K562 (cell line): ENCODE results near the gene EYA3. TPM values are rescaled to one million over a fixed set of nuclear protein-coding genes. Genes with fewer than 3 reads are reported as not detected.

ENCODE experiments used
- CBFA2T2 ChIP-seq: fragments of 450-650 bp; conservative IDR thresholded peaks from 2 replicates; pipeline ENCODE4 v1.6.1; 2017; ENCODE audit warnings: mild to moderate bottlenecking
- E2F3 ChIP-seq: fragments of 250-450 bp; sonication (Bioruptor Pico); IDR thresholded peaks from 2 replicates; pipeline ENCODE4 v1.4.0; 2020; ENCODE audit warnings: mild to moderate bottlenecking
- RBBP5 ChIP-seq: fragments of 200-600 bp; sonication (generic); IDR thresholded peaks from 2 replicates; pipeline ENCODE4 v1.6.1; 2012; ENCODE audit warnings: borderline replicate concordance, mild to moderate bottlenecking, low read length, control low read depth, inconsistent platforms; ENCODE audit not compliant: insufficient read depth, poor library complexity, severe bottlenecking
- TAF7 ChIP-seq: fragments of 450-650 bp; IDR thresholded peaks from 2 replicates; pipeline ENCODE4 v1.6.1; 2016; ENCODE audit warnings: missing genetic modification characterization, missing compliant biosample characterization
- ZBTB34 ChIP-seq: fragments of 250-450 bp; sonication (Bioruptor Pico); IDR thresholded peaks from 2 replicates; pipeline ENCODE4 v1.8.0; 2021; ENCODE audit warnings: mild to moderate bottlenecking, moderate library complexity
- ZFP30 ChIP-seq: fragments of 250-450 bp; sonication (Bioruptor Pico); IDR thresholded peaks from 2 replicates; pipeline ENCODE4 v1.8.0; 2022; ENCODE audit warnings: moderate library complexity, mild to moderate bottlenecking, inconsistent platforms, borderline replicate concordance
- ZNF253 ChIP-seq: fragments of 250-450 bp; sonication (Bioruptor Pico); conservative IDR thresholded peaks from 2 replicates; pipeline ENCODE4 v1.6.1; 2021; ENCODE audit warnings: mild to moderate bottlenecking
- ZNF316 ChIP-seq: fragments of 450-650 bp; IDR thresholded peaks from 2 replicates; pipeline ENCODE4 v1.6.1; 2016
- polyA plus RNA-seq, 8 experiments: library from polyadenylated mRNA; depleted of rRNA in 4 of 8; stranded (reverse) in 5 of 8; unstranded in 3 of 8; fragments of >200 nt; fragmentation: Nextera tagmentation in 2 of 8; fragmentation: Illumina TruSeq in 1 of 8; extraction: Ambion mirVana in 2 of 8; extraction: Trizol in 1 of 8; gene quantifications; 2 replicates each; pipeline versions ENCODE4 v1.2.1 to v1.2.3, GENCODE V29; 2011 to 2014; ENCODE audit warnings: inconsistent platforms in 1 of 8, missing spikeins in 1 of 8
- total RNA-seq, 7 experiments: library from RNA; depleted of rRNA in 6 of 7; stranded (reverse); fragments of >200 nt in 6 of 7; fragmentation: Illumina TruSeq in 2 of 7; extraction: Trizol in 2 of 7; gene quantifications; 2 replicates each; pipeline versions ENCODE4 v1.2.1 to v1.2.3, GENCODE V29; 2011 to 2021; ENCODE audit warnings: low replicate concordance in 1 of 7
- TF ChIP-seq, protein P1 (sequence below), 2 experiments: IDR thresholded peaks; 2 replicates each; pipeline ENCODE4 v1.6.1; 2011; ENCODE audit warnings: borderline replicate concordance in 1 of 2, control low read depth in 1 of 2, low read depth in 1 of 2, low read length in 1 of 2, mild to moderate bottlenecking in 1 of 2, mixed read lengths in 1 of 2, moderate library complexity in 1 of 2; ENCODE audit not compliant: insufficient read depth in 1 of 2, insufficient read length in 1 of 2, poor library complexity in 1 of 2, severe bottlenecking in 1 of 2; ENCODE audit errors: extremely low read depth in 1 of 2
- TF ChIP-seq, protein P2 (sequence below), 2 experiments: fragments of 450-650 bp; conservative IDR thresholded peaks; 2 replicates each; pipeline ENCODE4 v1.6.1; 2017; ENCODE audit warnings: mild to moderate bottlenecking in 2 of 2, moderate library complexity in 2 of 2
- TF ChIP-seq, protein P3 (sequence below): fragments of 450-650 bp; IDR thresholded peaks from 2 replicates; pipeline ENCODE4 v1.6.1; 2016; ENCODE audit warnings: mild to moderate bottlenecking, moderate library complexity

EYA3 gene
- total and polyA plus RNA-seq, 9 of the 15 experiments (the other 6 are each of a cell fraction or from before 2014, with no cell fraction given), result 21.7 to 64.0 (median 43.6) TPM

GRCh38 chr1:28104866-28105467 is 16.6 kb upstream of the EYA3 start (continued):
- TF ChIP-seq, protein P1, sequence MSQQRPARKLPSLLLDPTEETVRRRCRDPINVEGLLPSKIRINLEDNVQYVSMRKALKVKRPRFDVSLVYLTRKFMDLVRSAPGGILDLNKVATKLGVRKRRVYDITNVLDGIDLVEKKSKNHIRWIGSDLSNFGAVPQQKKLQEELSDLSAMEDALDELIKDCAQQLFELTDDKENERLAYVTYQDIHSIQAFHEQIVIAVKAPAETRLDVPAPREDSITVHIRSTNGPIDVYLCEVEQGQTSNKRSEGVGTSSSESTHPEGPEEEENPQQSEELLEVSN (IDR thresholded peaks at IDR 0.05; ENCODE audit: borderline replicate concordance in 1 of 2, extremely low read depth in 1 of 2, insufficient read depth in 1 of 2, insufficient read length in 1 of 2, low read depth in 1 of 2, low read length in 1 of 2, poor library complexity in 1 of 2, severe bottlenecking in 1 of 2), result no peak
- TF ChIP-seq TAF7 (tag), result no peak
- TF ChIP-seq ZFP30 (CRISPR knock-in tag), result no peak
- TF ChIP-seq RBBP5, result no peak
- TF ChIP-seq, protein P2, sequence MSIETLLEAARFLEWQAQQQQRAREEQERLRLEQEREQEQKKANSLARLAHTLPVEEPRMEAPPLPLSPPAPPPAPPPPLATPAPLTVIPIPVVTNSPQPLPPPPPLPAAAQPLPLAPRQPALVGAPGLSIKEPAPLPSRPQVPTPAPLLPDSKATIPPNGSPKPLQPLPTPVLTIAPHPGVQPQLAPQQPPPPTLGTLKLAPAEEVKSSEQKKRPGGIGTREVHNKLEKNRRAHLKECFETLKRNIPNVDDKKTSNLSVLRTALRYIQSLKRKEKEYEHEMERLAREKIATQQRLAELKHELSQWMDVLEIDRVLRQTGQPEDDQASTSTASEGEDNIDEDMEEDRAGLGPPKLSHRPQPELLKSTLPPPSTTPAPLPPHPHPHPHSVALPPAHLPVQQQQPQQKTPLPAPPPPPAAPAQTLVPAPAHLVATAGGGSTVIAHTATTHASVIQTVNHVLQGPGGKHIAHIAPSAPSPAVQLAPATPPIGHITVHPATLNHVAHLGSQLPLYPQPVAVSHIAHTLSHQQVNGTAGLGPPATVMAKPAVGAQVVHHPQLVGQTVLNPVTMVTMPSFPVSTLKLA (conservative IDR thresholded peaks at IDR 0.05), result no peak
- no peak for TF ChIP-seq CBFA2T2
- TF ChIP-seq ZNF253 (CRISPR knock-in tag), result no peak
- TF ChIP-seq ZBTB34 (CRISPR knock-in tag), result no peak
- TF ChIP-seq, protein P3, sequence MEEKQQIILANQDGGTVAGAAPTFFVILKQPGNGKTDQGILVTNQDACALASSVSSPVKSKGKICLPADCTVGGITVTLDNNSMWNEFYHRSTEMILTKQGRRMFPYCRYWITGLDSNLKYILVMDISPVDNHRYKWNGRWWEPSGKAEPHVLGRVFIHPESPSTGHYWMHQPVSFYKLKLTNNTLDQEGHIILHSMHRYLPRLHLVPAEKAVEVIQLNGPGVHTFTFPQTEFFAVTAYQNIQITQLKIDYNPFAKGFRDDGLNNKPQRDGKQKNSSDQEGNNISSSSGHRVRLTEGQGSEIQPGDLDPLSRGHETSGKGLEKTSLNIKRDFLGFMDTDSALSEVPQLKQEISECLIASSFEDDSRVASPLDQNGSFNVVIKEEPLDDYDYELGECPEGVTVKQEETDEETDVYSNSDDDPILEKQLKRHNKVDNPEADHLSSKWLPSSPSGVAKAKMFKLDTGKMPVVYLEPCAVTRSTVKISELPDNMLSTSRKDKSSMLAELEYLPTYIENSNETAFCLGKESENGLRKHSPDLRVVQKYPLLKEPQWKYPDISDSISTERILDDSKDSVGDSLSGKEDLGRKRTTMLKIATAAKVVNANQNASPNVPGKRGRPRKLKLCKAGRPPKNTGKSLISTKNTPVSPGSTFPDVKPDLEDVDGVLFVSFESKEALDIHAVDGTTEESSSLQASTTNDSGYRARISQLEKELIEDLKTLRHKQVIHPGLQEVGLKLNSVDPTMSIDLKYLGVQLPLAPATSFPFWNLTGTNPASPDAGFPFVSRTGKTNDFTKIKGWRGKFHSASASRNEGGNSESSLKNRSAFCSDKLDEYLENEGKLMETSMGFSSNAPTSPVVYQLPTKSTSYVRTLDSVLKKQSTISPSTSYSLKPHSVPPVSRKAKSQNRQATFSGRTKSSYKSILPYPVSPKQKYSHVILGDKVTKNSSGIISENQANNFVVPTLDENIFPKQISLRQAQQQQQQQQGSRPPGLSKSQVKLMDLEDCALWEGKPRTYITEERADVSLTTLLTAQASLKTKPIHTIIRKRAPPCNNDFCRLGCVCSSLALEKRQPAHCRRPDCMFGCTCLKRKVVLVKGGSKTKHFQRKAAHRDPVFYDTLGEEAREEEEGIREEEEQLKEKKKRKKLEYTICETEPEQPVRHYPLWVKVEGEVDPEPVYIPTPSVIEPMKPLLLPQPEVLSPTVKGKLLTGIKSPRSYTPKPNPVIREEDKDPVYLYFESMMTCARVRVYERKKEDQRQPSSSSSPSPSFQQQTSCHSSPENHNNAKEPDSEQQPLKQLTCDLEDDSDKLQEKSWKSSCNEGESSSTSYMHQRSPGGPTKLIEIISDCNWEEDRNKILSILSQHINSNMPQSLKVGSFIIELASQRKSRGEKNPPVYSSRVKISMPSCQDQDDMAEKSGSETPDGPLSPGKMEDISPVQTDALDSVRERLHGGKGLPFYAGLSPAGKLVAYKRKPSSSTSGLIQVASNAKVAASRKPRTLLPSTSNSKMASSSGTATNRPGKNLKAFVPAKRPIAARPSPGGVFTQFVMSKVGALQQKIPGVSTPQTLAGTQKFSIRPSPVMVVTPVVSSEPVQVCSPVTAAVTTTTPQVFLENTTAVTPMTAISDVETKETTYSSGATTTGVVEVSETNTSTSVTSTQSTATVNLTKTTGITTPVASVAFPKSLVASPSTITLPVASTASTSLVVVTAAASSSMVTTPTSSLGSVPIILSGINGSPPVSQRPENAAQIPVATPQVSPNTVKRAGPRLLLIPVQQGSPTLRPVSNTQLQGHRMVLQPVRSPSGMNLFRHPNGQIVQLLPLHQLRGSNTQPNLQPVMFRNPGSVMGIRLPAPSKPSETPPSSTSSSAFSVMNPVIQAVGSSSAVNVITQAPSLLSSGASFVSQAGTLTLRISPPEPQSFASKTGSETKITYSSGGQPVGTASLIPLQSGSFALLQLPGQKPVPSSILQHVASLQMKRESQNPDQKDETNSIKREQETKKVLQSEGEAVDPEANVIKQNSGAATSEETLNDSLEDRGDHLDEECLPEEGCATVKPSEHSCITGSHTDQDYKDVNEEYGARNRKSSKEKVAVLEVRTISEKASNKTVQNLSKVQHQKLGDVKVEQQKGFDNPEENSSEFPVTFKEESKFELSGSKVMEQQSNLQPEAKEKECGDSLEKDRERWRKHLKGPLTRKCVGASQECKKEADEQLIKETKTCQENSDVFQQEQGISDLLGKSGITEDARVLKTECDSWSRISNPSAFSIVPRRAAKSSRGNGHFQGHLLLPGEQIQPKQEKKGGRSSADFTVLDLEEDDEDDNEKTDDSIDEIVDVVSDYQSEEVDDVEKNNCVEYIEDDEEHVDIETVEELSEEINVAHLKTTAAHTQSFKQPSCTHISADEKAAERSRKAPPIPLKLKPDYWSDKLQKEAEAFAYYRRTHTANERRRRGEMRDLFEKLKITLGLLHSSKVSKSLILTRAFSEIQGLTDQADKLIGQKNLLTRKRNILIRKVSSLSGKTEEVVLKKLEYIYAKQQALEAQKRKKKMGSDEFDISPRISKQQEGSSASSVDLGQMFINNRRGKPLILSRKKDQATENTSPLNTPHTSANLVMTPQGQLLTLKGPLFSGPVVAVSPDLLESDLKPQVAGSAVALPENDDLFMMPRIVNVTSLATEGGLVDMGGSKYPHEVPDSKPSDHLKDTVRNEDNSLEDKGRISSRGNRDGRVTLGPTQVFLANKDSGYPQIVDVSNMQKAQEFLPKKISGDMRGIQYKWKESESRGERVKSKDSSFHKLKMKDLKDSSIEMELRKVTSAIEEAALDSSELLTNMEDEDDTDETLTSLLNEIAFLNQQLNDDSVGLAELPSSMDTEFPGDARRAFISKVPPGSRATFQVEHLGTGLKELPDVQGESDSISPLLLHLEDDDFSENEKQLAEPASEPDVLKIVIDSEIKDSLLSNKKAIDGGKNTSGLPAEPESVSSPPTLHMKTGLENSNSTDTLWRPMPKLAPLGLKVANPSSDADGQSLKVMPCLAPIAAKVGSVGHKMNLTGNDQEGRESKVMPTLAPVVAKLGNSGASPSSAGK, result no peak
- TF ChIP-seq ZNF316, result no peak
- TF ChIP-seq E2F3 (CRISPR knock-in tag), result no peak
